ENCODE data around the gene ZBTB4.

Gene ZBTB4

GRCh38 chr17:7440113-7440833, 39.2 kb downstream of the ZBTB4 start:
- DNase-seq, result peak; percentile 73
- ATAC-seq, result no peak

GRCh38 chr17:7439462-7440112, 39.8 kb downstream of the ZBTB4 start, which contains the start of gene FGF11:
Gene FGF11 (plus strand): TSS chr17:7439512. CDS start chr17:7439621, 109 bp downstream.
- ATAC-seq, result no peak

DNA sequence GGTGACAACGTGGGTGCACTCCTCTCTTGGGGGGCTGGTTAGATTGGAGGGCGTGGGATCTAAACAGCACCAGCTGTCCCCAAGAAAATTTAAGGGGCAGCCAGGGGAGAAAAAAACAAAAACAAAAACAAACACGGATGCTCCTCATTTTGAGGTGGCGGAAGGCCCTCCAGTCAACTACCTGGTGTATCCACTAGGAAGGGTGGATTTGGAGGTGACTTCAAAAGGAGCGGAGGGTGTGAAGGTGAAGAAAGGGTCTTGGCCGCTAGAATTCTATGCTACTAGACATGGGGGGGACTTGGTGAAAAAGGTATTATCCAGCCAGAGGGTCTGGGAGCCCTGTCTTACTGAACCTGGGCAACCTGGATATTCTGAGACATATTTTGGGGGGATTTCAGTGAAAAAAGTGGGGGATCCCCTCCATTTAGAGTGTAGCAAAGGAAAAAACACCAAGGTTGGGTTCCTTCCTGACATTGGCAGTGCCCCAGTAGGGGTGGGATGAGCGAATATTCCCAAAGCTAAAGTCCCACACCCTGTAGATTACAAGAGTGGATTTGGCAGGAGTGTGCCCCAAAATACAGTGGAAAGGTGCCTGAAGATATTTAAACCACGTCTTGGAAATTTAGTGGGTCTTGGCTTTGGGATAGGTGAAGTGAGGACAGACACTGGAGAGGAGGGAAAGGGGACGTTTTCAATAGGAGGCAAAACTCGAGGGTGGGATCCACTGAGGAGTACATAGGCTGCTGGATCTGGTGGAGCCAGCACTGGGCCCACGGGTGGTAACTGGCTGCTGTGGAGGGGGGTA, 40.6 kb downstream of the ZBTB4 start:
- DNase-seq (no peak), ATAC-seq (no peak)

More at GRCh38 chr17:7439462-7440112, 39.8 kb downstream of the ZBTB4 start, which contains the start of gene FGF11:
- peak; percentile 25 for DNase-seq

GRCh38 chr17:7437950-7438614, 41.3 kb downstream of the ZBTB4 start:
- no peak for ATAC-seq
- DNase-seq, result peak; percentile 80

GRCh38 chr17:7437369-7437863, 42.0 kb downstream of the ZBTB4 start:
- ATAC-seq (no peak), DNase-seq (no peak)

- peak; percentile 81 for ATAC-seq
- peak; percentile 85 for DNase-seq
Measured at GRCh38 chr17:7436556-7437368, 42.7 kb downstream of the ZBTB4 start.

- ATAC-seq, result peak; percentile 6
- DNase-seq, result peak; percentile 68
Measured at GRCh38 chr17:7435676-7436555, 43.5 kb downstream of the ZBTB4 start.

- DNase-seq, result no peak
- no peak for ATAC-seq
Measured at GRCh38 chr17:7432296-7432695, 47.1 kb downstream of the ZBTB4 start.

DNA sequence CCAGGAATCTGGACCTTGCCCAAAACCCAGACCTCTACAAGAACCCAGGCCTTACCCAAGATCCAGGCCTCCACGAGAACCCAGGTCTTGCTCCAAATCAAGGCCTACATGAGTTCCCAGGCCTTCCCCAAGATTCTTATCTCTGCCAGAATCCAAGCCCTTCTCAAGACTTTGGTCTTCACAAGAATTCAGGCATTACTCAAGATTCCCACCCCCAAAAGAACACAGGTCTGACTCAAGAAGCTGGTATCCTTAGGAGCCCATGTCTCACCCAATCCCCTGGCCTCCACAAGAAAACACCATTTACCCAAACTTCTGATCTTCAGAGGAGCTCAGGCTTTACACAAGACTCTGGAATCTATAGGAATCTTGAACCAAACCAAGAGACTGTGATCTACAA, 48.2 kb downstream of the ZBTB4 start:
- no peak for ATAC-seq

DNA sequence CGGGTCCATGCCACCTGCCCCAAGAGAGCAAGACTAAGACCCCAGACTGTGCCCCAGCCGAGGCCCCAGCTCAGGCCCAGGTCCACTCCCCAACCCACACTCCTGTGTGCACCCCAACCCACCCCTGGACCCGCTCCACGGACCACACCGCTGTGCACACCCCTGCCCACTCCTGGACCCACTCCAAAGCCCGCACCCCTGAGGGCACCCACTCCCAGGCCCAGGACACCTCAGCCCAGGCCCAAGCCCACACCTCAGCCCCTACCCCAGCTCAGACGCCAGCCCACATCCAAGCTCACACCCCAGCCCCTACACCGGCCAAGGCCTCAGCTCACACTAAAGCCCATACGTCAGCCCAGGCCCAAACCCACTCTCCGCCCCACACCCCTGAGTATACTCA, 49.7 kb downstream of the ZBTB4 start:
- ATAC-seq, result no peak
- no peak for DNase-seq

More for the DNA sequence above, 48.2 kb downstream of the ZBTB4 start:
- DNase-seq, result no peak

DNA sequence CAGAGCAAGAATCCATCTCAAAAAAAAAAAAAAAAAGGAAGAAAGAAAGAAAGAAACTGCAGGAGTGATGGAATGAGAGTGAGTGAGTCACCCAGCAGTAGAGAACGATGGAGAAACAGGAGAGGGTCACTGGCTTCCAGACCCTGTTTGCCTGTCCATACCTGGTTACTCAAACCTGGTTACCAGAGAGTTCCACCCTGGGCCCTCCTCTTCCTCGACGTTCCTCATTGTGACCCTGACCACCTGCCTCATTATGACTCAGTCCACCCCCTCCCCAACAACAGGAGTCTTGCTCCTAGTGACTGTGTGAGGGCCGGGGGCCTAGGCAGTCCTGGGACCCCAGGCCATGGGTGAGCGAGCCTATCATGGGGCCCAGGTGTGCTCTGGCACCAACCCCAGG, 50.9 kb downstream of the ZBTB4 start, which contains the start of gene SPEM3:
TSS of gene SPEM3 (plus strand) at position 301 of the 400 bp plus-strand sequence. CDS start at position 347, 46 bp downstream.
- ATAC-seq (no peak), DNase-seq (no peak)

- no peak for DNase-seq
- no peak for ATAC-seq
Measured at GRCh38 chr17:7427549-7427948, 51.9 kb downstream of the ZBTB4 start.

DNA sequence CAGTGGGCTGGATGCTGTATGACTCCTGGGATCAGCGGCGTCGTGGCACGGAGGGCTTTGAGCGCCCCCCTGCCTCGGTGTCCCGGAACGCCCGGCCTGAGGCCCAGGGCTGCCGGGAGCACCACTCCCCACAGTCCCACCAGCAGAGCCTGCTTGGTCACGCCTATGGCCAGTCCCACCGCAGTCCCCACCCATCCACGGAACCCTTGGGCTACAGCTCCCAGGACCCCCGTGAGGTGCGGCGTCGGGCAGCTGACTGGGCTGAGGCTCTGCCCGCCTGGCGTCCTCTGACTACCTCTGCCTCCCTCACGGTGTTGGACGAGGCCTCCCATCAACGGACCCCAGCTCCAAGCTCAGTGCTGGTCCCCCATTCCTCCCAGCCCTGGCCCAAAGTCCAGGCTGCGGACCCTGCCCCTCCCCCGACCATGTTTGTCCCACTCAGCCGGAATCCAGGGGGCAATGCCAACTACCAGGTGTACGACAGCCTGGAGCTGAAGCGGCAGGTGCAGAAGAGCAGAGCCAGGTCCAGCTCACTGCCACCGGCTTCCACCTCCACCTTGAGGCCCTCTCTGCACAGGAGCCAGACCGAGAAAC, 52.4 kb downstream of the ZBTB4 start:
- ATAC-seq (no peak), DNase-seq (no peak)

DNA sequence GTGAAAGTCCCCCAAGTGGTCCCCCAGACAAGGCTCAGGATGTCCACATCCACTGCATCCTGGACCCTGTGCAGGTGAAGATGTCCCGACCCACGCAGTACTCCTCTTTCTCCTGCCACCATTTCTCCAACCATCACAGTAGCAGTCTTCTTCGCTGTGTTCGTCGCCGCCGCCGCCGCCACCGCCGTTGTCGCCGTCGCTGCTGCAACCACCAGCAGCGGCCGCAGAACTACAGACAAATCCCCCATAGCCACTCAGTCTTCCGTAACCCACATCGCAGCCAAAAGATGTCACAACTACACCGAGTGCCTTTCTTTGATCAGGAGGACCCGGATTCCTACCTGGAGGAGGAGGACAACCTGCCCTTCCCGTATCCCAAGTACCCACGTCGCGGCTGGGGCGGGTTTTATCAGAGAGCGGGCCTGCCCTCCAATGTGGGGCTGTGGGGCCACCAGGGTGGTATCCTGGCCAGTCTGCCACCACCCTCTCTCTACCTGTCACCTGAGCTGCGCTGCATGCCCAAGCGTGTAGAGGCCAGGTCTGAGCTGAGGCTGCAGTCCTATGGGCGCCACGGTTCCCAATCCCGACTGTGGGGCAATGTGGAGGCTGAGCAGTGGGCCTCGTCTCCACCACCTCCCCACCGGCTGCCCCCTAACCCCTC, 53.1 kb downstream of the ZBTB4 start:
- DNase-seq (no peak), ATAC-seq (no peak)

- no peak for ATAC-seq
- DNase-seq, result no peak
Measured at GRCh38 chr17:7425756-7426155, 53.7 kb downstream of the ZBTB4 start.

- no peak for ATAC-seq
- no peak for DNase-seq
Measured at GRCh38 chr17:7425316-7425715, 54.1 kb downstream of the ZBTB4 start, which contains the start of gene SPEM2. Gene SPEM2 (plus strand): TSS chr17:7425616. CDS start chr17:7425689, 73 bp downstream.

GRCh38 chr17:7423679-7424078, 55.8 kb downstream of the ZBTB4 start:
- DNase-seq (no peak), ATAC-seq (no peak)

DNA sequence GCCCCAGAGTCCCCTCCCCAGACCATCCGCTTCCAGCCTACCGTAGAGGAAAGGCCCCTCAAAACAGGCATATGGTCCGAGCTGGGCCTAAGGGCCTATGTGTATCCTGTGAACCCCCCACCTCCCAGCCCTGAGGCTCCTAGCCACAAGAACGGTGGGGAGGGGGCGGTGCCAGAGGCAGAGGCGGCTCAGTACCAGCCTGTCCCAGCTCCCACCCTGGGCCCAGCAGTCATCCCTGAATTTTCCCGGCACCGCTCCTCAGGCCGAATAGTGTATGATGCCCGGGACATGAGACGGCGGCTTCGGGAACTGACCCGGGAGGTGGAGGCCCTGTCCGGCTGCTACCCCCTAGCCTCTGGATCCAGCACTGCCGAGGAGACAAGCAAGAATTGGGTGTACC, 58.2 kb downstream of the ZBTB4 start:
- ATAC-seq, result no peak
- no peak for DNase-seq
